HEK293 (cell line): ENCODE results near the gene SCAF1.

Experiments
- BCL11B ChIP-seq: fragments of 450-650 bp; formaldehyde crosslinking; IDR thresholded peaks from 2 replicates; pipeline ENCODE4 v1.5.1; 2016; ENCODE audit warnings: low read depth, missing biosample characterization, missing genetic modification characterization
- GFI1B ChIP-seq: fragments of 450-650 bp; formaldehyde crosslinking; IDR thresholded peaks from 2 replicates; pipeline ENCODE4 v1.5.1; 2016; ENCODE audit warnings: missing biosample characterization, missing genetic modification characterization
- HOXC10 ChIP-seq: sonication (generic); formaldehyde crosslinking; IDR thresholded peaks from 2 replicates; pipeline ENCODE4 v1.8.1; 2023; ENCODE audit warnings: mild to moderate bottlenecking, missing genetic modification reagents
- KLF8 ChIP-seq: fragments of 450-650 bp; formaldehyde crosslinking; IDR thresholded peaks from 2 replicates; pipeline ENCODE4 v1.5.1; 2016; ENCODE audit warnings: missing biosample characterization, missing genetic modification characterization
- MZF1 ChIP-seq: fragments of 450-650 bp; formaldehyde crosslinking; IDR thresholded peaks from 2 replicates; pipeline ENCODE4 v1.5.1; 2017; ENCODE audit warnings: missing biosample characterization, missing genetic modification characterization, borderline replicate concordance
- WT1 ChIP-seq: fragments of 450-650 bp; formaldehyde crosslinking; IDR thresholded peaks from 2 replicates; pipeline ENCODE4 v1.5.1; 2016; ENCODE audit warnings: missing biosample characterization, missing genetic modification characterization
- YY2 ChIP-seq: fragments of 450-650 bp; formaldehyde crosslinking; IDR thresholded peaks from 2 replicates; pipeline ENCODE4 v1.5.1; 2016; ENCODE audit warnings: missing biosample characterization, missing genetic modification characterization
- ZBTB8A ChIP-seq: fragments of 450-650 bp; formaldehyde crosslinking; IDR thresholded peaks from 2 replicates; pipeline ENCODE4 v1.5.1; 2016; ENCODE audit warnings: missing biosample characterization, missing genetic modification characterization
- ZIC2 ChIP-seq: fragments of 450-650 bp; formaldehyde crosslinking; IDR thresholded peaks from 2 replicates; pipeline ENCODE4 v1.5.1; 2016; ENCODE audit warnings: missing biosample characterization, missing genetic modification characterization
- ZNF174 ChIP-seq: fragments of 450-650 bp; formaldehyde crosslinking; IDR thresholded peaks from 2 replicates; pipeline ENCODE4 v1.5.0; 2017; ENCODE audit warnings: missing biosample characterization, mild to moderate bottlenecking, missing genetic modification characterization
- ZNF221 ChIP-seq: fragments of 450-650 bp; formaldehyde crosslinking; IDR thresholded peaks from 2 replicates; pipeline ENCODE4 v1.5.1; 2017; ENCODE audit warnings: missing biosample characterization, missing genetic modification characterization, borderline replicate concordance
- ZNF501 ChIP-seq: fragments of 450-650 bp; formaldehyde crosslinking; IDR thresholded peaks from 2 replicates; pipeline ENCODE4 v1.5.1; 2016; ENCODE audit warnings: missing biosample characterization, missing genetic modification characterization
- ZNF768 ChIP-seq: fragments of 450-650 bp; formaldehyde crosslinking; IDR thresholded peaks from 2 replicates; pipeline ENCODE4 v1.5.1; 2018; ENCODE audit warnings: missing biosample characterization, mild to moderate bottlenecking, missing genetic modification characterization
- ZNF830 ChIP-seq: fragments of 450-650 bp; IDR thresholded peaks from 2 replicates; pipeline ENCODE4 v1.5.0; 2018; ENCODE audit warnings: missing biosample characterization, missing genetic modification characterization, low read depth, mild to moderate bottlenecking, moderate library complexity
- TF ChIP-seq, protein P1 (sequence below): fragments of 450-650 bp; formaldehyde crosslinking; IDR thresholded peaks from 2 replicates; pipeline ENCODE4 v1.5.1; 2016; ENCODE audit warnings: missing biosample characterization, missing genetic modification characterization
- TF ChIP-seq, protein P2 (sequence below): fragments of 450-650 bp; formaldehyde crosslinking; IDR thresholded peaks from 2 replicates; pipeline ENCODE4 v1.5.1; 2017; ENCODE audit warnings: missing biosample characterization, missing genetic modification characterization
- TF ChIP-seq, protein P3 (sequence below): fragments of 450-650 bp; formaldehyde crosslinking; optimal IDR thresholded peaks from 2 replicates; pipeline ENCODE3; 2016; ENCODE audit warnings: missing biosample characterization, mild to moderate bottlenecking, missing genetic modification characterization
- TF ChIP-seq, protein P4 (sequence below): IDR thresholded peaks from 2 replicates; pipeline ENCODE4 v1.6.1; 2011; ENCODE audit warnings: mild to moderate bottlenecking, low read depth, low read length, borderline replicate concordance
- TF ChIP-seq, protein P5 (sequence below): fragments of 450-650 bp; formaldehyde crosslinking; IDR thresholded peaks from 2 replicates; pipeline ENCODE4 v1.5.1; 2017; ENCODE audit warnings: missing biosample characterization, mild to moderate bottlenecking, missing genetic modification characterization, moderate library complexity
- TF ChIP-seq, protein P6 (sequence below): fragments of 450-650 bp; formaldehyde crosslinking; IDR thresholded peaks from 2 replicates; pipeline ENCODE4 v1.5.1; 2017; ENCODE audit warnings: missing biosample characterization, missing genetic modification characterization
- TF ChIP-seq, protein P7 (sequence below): fragments of 450-650 bp; formaldehyde crosslinking; IDR thresholded peaks from 2 replicates; pipeline ENCODE4 v1.5.1; 2016; ENCODE audit warnings: missing biosample characterization, missing genetic modification characterization
- TF ChIP-seq, protein P8 (sequence below): fragments of 450-650 bp; formaldehyde crosslinking; IDR thresholded peaks from 2 replicates; pipeline ENCODE4 v1.5.1; 2016; ENCODE audit warnings: missing biosample characterization, missing genetic modification characterization, low read depth
- TF ChIP-seq, protein P9 (sequence below): fragments of 450-650 bp; formaldehyde crosslinking; IDR thresholded peaks from 2 replicates; pipeline ENCODE4 v1.5.1; 2016; ENCODE audit warnings: missing biosample characterization, missing genetic modification characterization

SCAF1 gene

DNA sequence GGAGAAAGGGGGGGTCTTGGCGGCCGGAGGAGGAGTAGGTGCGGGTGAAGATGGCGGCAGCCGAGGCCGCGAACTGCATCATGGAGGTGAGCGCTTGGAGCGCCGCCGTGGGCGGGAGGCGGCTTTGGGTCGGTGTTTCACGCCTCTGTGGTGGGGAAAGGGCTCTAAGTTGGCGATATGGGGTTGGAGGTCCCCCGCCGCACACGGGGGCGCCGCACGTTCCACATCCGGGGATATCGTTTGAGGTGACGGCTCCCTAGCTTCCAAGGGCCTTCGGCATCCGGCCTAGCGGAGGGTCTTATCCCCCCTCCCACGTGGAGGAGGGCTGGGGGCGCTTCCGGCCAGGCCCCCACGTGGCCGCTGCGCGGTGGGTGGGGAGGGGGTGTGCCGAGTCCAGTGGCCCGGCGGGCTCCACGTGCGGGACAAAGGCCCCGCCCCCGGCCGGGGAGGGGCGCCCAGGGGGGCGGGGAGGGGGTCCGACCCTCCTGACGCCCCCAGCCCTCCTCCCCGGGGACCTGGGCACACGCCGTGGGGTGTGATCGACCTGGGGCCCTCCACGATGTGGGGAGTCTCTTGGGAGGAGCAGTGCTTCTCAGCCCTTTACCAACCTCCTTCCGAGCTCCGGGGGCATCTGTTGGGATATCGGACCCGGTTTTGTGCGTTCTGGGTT is 35.4 kb downstream of the SCAF1 start, which contains the start of gene PRMT1 (continued):
- TF ChIP-seq, protein P1, sequence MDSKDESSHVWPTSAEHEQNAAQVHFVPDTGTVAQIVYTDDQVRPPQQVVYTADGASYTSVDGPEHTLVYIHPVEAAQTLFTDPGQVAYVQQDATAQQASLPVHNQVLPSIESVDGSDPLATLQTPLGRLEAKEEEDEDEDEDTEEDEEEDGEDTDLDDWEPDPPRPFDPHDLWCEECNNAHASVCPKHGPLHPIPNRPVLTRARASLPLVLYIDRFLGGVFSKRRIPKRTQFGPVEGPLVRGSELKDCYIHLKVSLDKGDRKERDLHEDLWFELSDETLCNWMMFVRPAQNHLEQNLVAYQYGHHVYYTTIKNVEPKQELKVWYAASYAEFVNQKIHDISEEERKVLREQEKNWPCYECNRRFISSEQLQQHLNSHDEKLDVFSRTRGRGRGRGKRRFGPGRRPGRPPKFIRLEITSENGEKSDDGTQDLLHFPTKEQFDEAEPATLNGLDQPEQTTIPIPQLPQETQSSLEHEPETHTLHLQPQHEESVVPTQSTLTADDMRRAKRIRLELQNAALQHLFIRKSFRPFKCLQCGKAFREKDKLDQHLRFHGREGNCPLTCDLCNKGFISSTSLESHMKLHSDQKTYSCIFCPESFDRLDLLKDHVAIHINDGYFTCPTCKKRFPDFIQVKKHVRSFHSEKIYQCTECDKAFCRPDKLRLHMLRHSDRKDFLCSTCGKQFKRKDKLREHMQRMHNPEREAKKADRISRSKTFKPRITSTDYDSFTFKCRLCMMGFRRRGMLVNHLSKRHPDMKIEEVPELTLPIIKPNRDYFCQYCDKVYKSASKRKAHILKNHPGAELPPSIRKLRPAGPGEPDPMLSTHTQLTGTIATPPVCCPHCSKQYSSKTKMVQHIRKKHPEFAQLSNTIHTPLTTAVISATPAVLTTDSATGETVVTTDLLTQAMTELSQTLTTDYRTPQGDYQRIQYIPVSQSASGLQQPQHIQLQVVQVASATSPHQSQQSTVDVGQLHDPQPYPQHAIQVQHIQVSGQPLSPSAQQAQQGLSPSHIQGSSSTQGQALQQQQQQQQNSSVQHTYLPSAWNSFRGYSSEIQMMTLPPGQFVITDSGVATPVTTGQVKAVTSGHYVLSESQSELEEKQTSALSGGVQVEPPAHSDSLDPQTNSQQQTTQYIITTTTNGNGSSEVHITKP (tag by site-specific recombination): no peak; the same call in 1 of the 2 replicates
- TF ChIP-seq, protein P2, sequence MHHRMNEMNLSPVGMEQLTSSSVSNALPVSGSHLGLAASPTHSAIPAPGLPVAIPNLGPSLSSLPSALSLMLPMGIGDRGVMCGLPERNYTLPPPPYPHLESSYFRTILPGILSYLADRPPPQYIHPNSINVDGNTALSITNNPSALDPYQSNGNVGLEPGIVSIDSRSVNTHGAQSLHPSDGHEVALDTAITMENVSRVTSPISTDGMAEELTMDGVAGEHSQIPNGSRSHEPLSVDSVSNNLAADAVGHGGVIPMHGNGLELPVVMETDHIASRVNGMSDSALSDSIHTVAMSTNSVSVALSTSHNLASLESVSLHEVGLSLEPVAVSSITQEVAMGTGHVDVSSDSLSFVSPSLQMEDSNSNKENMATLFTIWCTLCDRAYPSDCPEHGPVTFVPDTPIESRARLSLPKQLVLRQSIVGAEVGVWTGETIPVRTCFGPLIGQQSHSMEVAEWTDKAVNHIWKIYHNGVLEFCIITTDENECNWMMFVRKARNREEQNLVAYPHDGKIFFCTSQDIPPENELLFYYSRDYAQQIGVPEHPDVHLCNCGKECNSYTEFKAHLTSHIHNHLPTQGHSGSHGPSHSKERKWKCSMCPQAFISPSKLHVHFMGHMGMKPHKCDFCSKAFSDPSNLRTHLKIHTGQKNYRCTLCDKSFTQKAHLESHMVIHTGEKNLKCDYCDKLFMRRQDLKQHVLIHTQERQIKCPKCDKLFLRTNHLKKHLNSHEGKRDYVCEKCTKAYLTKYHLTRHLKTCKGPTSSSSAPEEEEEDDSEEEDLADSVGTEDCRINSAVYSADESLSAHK: no peak; the same call in 1 of the 2 replicates
- TF ChIP-seq HOXC10 (CRISPR knock-in tag) (no peak), ZNF174 (tag by site-specific recombination) (no peak), ZNF830 (tag by site-specific recombination) (no peak), ZNF221 (no peak), ZBTB8A (no peak; the same call in 1 of the 2 replicates), KLF8 (tag by site-specific recombination) (peak; percentile 79), GFI1B (no peak), MZF1 (tag by site-specific recombination) (no peak), ZNF501 (tag by site-specific recombination) (peak; percentile 78), ZIC2 (tag by site-specific recombination) (peak; percentile 14; the same call in 1 of the 2 replicates), YY2 (tag by site-specific recombination) (peak; percentile 97), BCL11B (tag by site-specific recombination) (peak; percentile 99), ZNF768 (no peak), WT1 (tag by site-specific recombination) (peak; percentile 55; the same call in 1 of the 2 replicates)
- TF ChIP-seq, protein P3, sequence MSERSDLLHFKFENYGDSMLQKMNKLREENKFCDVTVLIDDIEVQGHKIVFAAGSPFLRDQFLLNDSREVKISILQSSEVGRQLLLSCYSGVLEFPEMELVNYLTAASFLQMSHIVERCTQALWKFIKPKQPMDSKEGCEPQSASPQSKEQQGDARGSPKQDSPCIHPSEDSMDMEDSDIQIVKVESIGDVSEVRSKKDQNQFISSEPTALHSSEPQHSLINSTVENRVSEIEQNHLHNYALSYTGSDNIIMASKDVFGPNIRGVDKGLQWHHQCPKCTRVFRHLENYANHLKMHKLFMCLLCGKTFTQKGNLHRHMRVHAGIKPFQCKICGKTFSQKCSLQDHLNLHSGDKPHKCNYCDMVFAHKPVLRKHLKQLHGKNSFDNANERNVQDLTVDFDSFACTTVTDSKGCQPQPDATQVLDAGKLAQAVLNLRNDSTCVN (tag by site-specific recombination): peak; percentile 34
- TF ChIP-seq, protein P4, sequence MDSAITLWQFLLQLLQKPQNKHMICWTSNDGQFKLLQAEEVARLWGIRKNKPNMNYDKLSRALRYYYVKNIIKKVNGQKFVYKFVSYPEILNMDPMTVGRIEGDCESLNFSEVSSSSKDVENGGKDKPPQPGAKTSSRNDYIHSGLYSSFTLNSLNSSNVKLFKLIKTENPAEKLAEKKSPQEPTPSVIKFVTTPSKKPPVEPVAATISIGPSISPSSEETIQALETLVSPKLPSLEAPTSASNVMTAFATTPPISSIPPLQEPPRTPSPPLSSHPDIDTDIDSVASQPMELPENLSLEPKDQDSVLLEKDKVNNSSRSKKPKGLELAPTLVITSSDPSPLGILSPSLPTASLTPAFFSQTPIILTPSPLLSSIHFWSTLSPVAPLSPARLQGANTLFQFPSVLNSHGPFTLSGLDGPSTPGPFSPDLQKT: no peak
- TF ChIP-seq, protein P5, sequence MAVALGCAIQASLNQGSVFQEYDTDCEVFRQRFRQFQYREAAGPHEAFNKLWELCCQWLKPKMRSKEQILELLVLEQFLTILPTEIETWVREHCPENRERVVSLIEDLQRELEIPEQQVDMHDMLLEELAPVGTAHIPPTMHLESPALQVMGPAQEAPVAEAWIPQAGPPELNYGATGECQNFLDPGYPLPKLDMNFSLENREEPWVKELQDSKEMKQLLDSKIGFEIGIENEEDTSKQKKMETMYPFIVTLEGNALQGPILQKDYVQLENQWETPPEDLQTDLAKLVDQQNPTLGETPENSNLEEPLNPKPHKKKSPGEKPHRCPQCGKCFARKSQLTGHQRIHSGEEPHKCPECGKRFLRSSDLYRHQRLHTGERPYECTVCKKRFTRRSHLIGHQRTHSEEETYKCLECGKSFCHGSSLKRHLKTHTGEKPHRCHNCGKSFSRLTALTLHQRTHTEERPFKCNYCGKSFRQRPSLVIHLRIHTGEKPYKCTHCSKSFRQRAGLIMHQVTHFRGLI: no peak; the same call in 1 of the 2 replicates
- TF ChIP-seq, protein P6, sequence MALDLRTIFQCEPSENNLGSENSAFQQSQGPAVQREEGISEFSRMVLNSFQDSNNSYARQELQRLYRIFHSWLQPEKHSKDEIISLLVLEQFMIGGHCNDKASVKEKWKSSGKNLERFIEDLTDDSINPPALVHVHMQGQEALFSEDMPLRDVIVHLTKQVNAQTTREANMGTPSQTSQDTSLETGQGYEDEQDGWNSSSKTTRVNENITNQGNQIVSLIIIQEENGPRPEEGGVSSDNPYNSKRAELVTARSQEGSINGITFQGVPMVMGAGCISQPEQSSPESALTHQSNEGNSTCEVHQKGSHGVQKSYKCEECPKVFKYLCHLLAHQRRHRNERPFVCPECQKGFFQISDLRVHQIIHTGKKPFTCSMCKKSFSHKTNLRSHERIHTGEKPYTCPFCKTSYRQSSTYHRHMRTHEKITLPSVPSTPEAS: 0 out of 2 replicates have a peak, but pooled peaks have one; percentile 27
- TF ChIP-seq, protein P7, sequence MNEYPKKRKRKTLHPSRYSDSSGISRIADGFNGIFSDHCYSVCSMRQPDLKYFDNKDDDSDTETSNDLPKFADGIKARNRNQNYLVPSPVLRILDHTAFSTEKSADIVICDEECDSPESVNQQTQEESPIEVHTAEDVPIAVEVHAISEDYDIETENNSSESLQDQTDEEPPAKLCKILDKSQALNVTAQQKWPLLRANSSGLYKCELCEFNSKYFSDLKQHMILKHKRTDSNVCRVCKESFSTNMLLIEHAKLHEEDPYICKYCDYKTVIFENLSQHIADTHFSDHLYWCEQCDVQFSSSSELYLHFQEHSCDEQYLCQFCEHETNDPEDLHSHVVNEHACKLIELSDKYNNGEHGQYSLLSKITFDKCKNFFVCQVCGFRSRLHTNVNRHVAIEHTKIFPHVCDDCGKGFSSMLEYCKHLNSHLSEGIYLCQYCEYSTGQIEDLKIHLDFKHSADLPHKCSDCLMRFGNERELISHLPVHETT (tag by site-specific recombination): no peak
- TF ChIP-seq, protein P8, sequence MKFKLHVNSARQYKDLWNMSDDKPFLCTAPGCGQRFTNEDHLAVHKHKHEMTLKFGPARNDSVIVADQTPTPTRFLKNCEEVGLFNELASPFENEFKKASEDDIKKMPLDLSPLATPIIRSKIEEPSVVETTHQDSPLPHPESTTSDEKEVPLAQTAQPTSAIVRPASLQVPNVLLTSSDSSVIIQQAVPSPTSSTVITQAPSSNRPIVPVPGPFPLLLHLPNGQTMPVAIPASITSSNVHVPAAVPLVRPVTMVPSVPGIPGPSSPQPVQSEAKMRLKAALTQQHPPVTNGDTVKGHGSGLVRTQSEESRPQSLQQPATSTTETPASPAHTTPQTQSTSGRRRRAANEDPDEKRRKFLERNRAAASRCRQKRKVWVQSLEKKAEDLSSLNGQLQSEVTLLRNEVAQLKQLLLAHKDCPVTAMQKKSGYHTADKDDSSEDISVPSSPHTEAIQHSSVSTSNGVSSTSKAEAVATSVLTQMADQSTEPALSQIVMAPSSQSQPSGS (tag by site-specific recombination): no peak
- TF ChIP-seq, protein P9, sequence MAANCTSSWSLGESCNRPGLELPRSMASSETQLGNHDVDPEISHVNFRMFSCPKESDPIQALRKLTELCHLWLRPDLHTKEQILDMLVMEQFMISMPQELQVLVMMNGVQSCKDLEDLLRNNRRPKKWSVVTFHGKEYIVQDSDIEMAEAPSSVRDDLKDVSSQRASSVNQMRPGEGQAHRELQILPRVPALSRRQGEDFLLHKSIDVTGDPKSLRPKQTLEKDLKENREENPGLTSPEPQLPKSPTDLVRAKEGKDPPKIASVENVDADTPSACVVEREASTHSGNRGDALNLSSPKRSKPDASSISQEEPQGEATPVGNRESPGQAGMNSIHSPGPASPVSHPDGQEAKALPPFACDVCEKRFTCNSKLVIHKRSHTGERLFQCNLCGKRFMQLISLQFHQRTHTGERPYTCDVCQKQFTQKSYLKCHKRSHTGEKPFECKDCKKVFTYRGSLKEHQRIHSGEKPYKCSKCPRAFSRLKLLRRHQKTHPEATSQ (tag by site-specific recombination): no peak
